GM12878 (cell line): ENCODE results near the gene LENG1. TPM values are rescaled to one million over a fixed set of nuclear protein-coding genes. Genes with fewer than 3 reads are reported as not detected.

Source experiments
- ATAC-seq: fragments of 200-7000 bp; cut with Tn5 transposase; 3 replicates; pipeline ENCODE4 v1.9.1; 2020; ENCODE audit warnings: mild to moderate bottlenecking, moderate library complexity
- BruUV-seq: library from RNA; stranded (reverse); fragments of 400-500 nt; replicated peaks from 2 replicates; lab custom pipeline; 2021; lab: Mats Ljungman, UMichigan
- CTCF ChIA-PET: fragments of 300-600 bp; sonication (Branson Sonifier 250); formaldehyde crosslinking; extraction: SDS; loops from one replicate; lab custom pipeline; 2021; ENCODE audit warnings: inconsistent platforms; lab: Yijun Ruan, JAX
- POLR2A ChIA-PET: fragments of 350-600 bp; formaldehyde crosslinking; extraction: SDS; loops from one replicate; lab custom pipeline; 2021; ENCODE audit warnings: inconsistent platforms; lab: Charles Lee
- RAD21 ChIA-PET: fragments of 300-600 bp; sonication (Branson Sonifier 250); formaldehyde crosslinking; loops from one replicate; lab custom pipeline; 2023; ENCODE audit warnings: antibody characterized with exemption; ENCODE audit not compliant: unreplicated experiment; lab: Charles Lee
- SMC1A ChIA-PET: fragments of 300-600 bp; sonication (Branson Sonifier 250); formaldehyde crosslinking; loops from one replicate; lab custom pipeline; 2023; ENCODE audit not compliant: unreplicated experiment, uncharacterized antibody; lab: Charles Lee
- DNase-seq: peaks from one replicate; pipeline ENCODE4 v3.0.0-alpha.2; 2011; ENCODE audit warnings: low read depth, low spot score
- FAIRE-seq: peaks from 3 replicates; lab custom pipeline; 2011; peaks lifted over from hg19 to GRCh38; lab: Jason Lieb, UNC
- H2AFZ ChIP-seq: 2 replicates; pipeline ENCODE4 v1.6.0; 2011; ENCODE audit warnings: low read depth, low read length, control low read depth; ENCODE audit not compliant: control insufficient read depth
- H3K27ac ChIP-seq: 2 replicates; pipeline ENCODE4 v1.5.1; 2011; ENCODE audit warnings: control low read depth; ENCODE audit not compliant: control insufficient read depth, insufficient read depth
- H3K27me3 ChIP-seq, 2 experiments: replicated peaks in 1 of 2; 2 replicates each; pipeline versions ENCODE4 v1.6.0 to v1.6.1; 2011; ENCODE audit warnings: low read length in 1 of 2; ENCODE audit not compliant: control insufficient read depth in 2 of 2, insufficient read depth in 2 of 2
- H3K36me3 ChIP-seq, 2 experiments: 2 replicates each; pipeline ENCODE4 v1.5.1; 2011; ENCODE audit warnings: low read length in 1 of 2; ENCODE audit not compliant: control insufficient read depth in 2 of 2, insufficient read depth in 2 of 2
- H3K4me1 ChIP-seq: 2 replicates; pipeline ENCODE4 v1.6.1; 2011; ENCODE audit warnings: mild to moderate bottlenecking, low read length, moderate library complexity, mixed read lengths; ENCODE audit not compliant: control insufficient read depth, insufficient read depth
- H3K4me2 ChIP-seq: 2 replicates; pipeline ENCODE4 v1.6.0; 2011; ENCODE audit warnings: control low read depth; ENCODE audit not compliant: control insufficient read depth, insufficient read depth
- H3K4me3 ChIP-seq: fragments of 200-600 bp; sonication (generic); 2 replicates; pipeline ENCODE4 v1.5.1; 2016
- H3K79me2 ChIP-seq: 2 replicates; pipeline ENCODE4 v1.6.0; 2011; ENCODE audit warnings: low read length; ENCODE audit not compliant: control insufficient read depth, insufficient read depth
- H3K9ac ChIP-seq: 2 replicates; pipeline ENCODE4 v1.8.0; 2011; ENCODE audit warnings: low read length, control low read depth, mixed read lengths; ENCODE audit not compliant: control insufficient read depth, insufficient read depth
- H3K9me3 ChIP-seq: replicated peaks from 3 replicates; pipeline ENCODE4 v1.5.1; 2011; ENCODE audit warnings: mild to moderate bottlenecking, low read length; ENCODE audit not compliant: control insufficient read depth, insufficient read depth
- H4K20me1 ChIP-seq: 2 replicates; pipeline ENCODE4 v1.6.0; 2011; ENCODE audit not compliant: control insufficient read depth, insufficient read depth
- POLR2A ChIP-seq: IDR thresholded peaks from 2 replicates; pipeline ENCODE4 v1.6.1; 2011; ENCODE audit warnings: low read depth, mild to moderate bottlenecking, low read length
- TCF7 ChIP-seq: IDR thresholded peaks from 2 replicates; pipeline ENCODE4 v1.6.1; 2014; ENCODE audit warnings: antibody characterized with exemption, borderline replicate concordance
- WGBS: methylation state at CpG from one replicate; pipeline ENCODE4 v1.1.6; 2016; ENCODE audit warnings: low lambda C conversion rate; ENCODE audit not compliant: insufficient replicate concordance, insufficient coverage; ENCODE audit errors: missing lambda C conversion rate; 5-methylcytosine and 5-hydroxymethylcytosine counted together
- in situ Hi-C: fragments of 300-500 bp; cut with MboI; formaldehyde crosslinking; loops from 9 replicates; pipeline ENCODE4 v1.14.3; 2018; ENCODE audit warnings: mixed read lengths
- intact Hi-C: fragments of 100-400 bp; cut with micrococcal nuclease; formaldehyde crosslinking; loops from one replicate; pipeline ENCODE4 v1.14.2; 2022; ENCODE audit not compliant: unreplicated experiment
- polyA plus RNA-seq, 11 experiments: library from polyadenylated mRNA; depleted of rRNA in 4 of 11; unstranded in 6 of 11; stranded (reverse) in 5 of 11; fragments of >200 nt; fragmentation: Nextera tagmentation in 4 of 11; fragmentation: Illumina TruSeq in 1 of 11; extraction: Ambion mirVana in 4 of 11; extraction: Trizol in 1 of 11; gene quantifications; 1 replicate in 1 of 11; 2 replicates in 10 of 11; pipeline versions ENCODE4 v1.2.1 to v1.2.3, GENCODE V29; 2011 to 2016; ENCODE audit warnings: inconsistent platforms in 2 of 11, missing spikeins in 2 of 11, low read depth in 1 of 11
- total RNA-seq, 4 experiments: library from RNA; depleted of rRNA in 3 of 4; stranded (reverse); fragments of >200 nt in 3 of 4; fragmentation: Illumina TruSeq in 1 of 4; extraction: Trizol in 1 of 4; gene quantifications; 2 replicates each; pipeline versions ENCODE4 v1.2.1 to v1.2.3, GENCODE V29; 2013 to 2021

The LENG1 gene
- total and polyA plus RNA-seq, 10 of the 15 experiments (the other 5 are each of a cell fraction or from before 2014, with no cell fraction given): 0.21 to 10.8 (median 5.8) TPM

GRCh38 chr19:54138489-54139256 lies 20.8 kb downstream of the LENG1 start:
- peaks cover 19% of the 10 kb centered on the region for H3K4me1 ChIP-seq
- intact Hi-C loops (no loop called here), in situ Hi-C loops (loop anchor here (25.0 kb wide), 1 partner anchor 1524 kb away; the partner anchor contains the start of gene U2AF2)
- peak overlapping the region; percentile 93 for H3K4me2 ChIP-seq
- CTCF ChIA-PET: interaction anchor here (0.9 to 2.3 kb wide), 2 partner anchors 20 to 127 kb away, joined by 3 to 15 read pairs; partner anchors contain the start of gene LENG1
- ATAC-seq (no peak), DNase-seq (no peak), FAIRE-seq (no peak)
- no TSS peak for BruUV-seq
- peak overlapping the region; percentile 91 for H3K4me3 ChIP-seq
- WGBS: 9% methylated on average over 24 of the region's 31 CpGs
- RAD21 ChIA-PET: interaction anchor here (1.1 kb wide), 1 partner anchor 127 kb away, joined by 3 read pairs; no protein-coding TSS in a partner anchor
- H3K36me3 ChIP-seq: peaks cover 10 to 18% of the 10 kb centered on the region in 2 experiments; a peak in 3 of 4 replicates
- peak overlapping the region; percentile 95 for H3K9ac ChIP-seq
- H4K20me1 ChIP-seq: peaks cover 12% of the 10 kb centered on the region
- H3K27me3 ChIP-seq: no peaks in the 10 kb centered on the region
- SMC1A ChIA-PET: no interaction called here
- H2AFZ ChIP-seq: no peak overlapping the region
- H3K79me2 ChIP-seq: peaks cover 40% of the 10 kb centered on the region
- peaks cover under 1% of the 10 kb centered on the region; the same call in 2 of the 3 replicates for H3K9me3 ChIP-seq
- TF ChIP-seq TCF7 (no peak), POLR2A (0 out of 2 replicates have a peak, but pooled peaks have one; percentile 2)
- H3K27ac ChIP-seq: peak overlapping the region; percentile 24
- POLR2A ChIA-PET: interaction anchor here (2.7 to 3.5 kb wide), 2 partner anchors 20 to 51 kb away, joined by 30 to 36 read pairs; partner anchors contain the start of genes LENG1, MBOAT7 and TSEN34
